Gastrocnemius medialis (tissue), 4 donors: ENCODE data around the gene SYNC. TPM values are rescaled to one million over a fixed set of nuclear protein-coding genes. Genes with fewer than 3 reads are reported as not detected.

Source experiments
- ATAC-seq, 2 donors: fragments of 150-250 bp; one replicate each; pipeline ENCODE4 v1.9.1; 2016
- DNase-seq, 2 donors: peaks; one replicate each; pipeline ENCODE4 v3.0.0-alpha.2; 2019
- H3K27ac ChIP-seq, 4 donors: fragments of 200-600 bp; sonication (generic); 1 replicate in 1 of 4; 2 replicates in 3 of 4; pipeline ENCODE4 v1.5.1; 2016 to 2018; ENCODE audit warnings: mild to moderate bottlenecking in 2 of 4, moderate library complexity in 1 of 4
- H3K27me3 ChIP-seq, 3 donors: fragments of 200-600 bp; sonication (generic) in 2 of 3; 1 replicate in 1 of 3; 2 replicates in 2 of 3; pipeline versions ENCODE4 v1.5.1 to v1.6.0; 2016 to 2019; ENCODE audit warnings: mild to moderate bottlenecking in 1 of 3, moderate library complexity in 1 of 3
- H3K36me3 ChIP-seq, 2 donors: fragments of 200-600 bp; sonication (generic) in 1 of 2; one replicate each; pipeline ENCODE4 v1.5.1; 2017 to 2018
- H3K4me1 ChIP-seq, 2 donors: fragments of 200-600 bp; sonication (generic) in 1 of 2; one replicate each; pipeline ENCODE4 v1.5.1; 2016 to 2017; ENCODE audit warnings: mild to moderate bottlenecking in 2 of 2
- H3K4me3 ChIP-seq, 4 donors: fragments of 200-600 bp; sonication (generic) in 3 of 4; 1 replicate in 1 of 4; 2 replicates in 3 of 4; pipeline ENCODE4 v1.5.1; 2016 to 2019; ENCODE audit warnings: mild to moderate bottlenecking in 2 of 4
- H3K9me3 ChIP-seq, 3 donors: fragments of 200-600 bp; sonication (generic) in 2 of 3; 1 replicate in 1 of 3; 2 replicates in 2 of 3; pipeline ENCODE4 v1.5.1; 2016 to 2019
- POLR2A ChIP-seq, 2 donors: fragments of 450-650 bp; IDR thresholded peaks; one replicate each; pipeline ENCODE4 v1.6.1; 2017; ENCODE audit warnings: antibody characterized with exemption in 2 of 2, mild to moderate bottlenecking in 2 of 2, moderate library complexity in 2 of 2
- in situ Hi-C, 4 donors: fragments of 200-750 bp; cut with MboI; loops; one replicate each; pipeline versions ENCODE4 v1.15.0 to v1.8.0; 2017; ENCODE audit warnings: low sequenced_read_pairs in 4 of 4
- intact Hi-C: fragments of 100-400 bp; cut with DNase I; formaldehyde crosslinking; loops from one replicate; pipeline ENCODE4 v1.15.1; 2023; ENCODE audit warnings: low total_unique reads
- total RNA-seq, 4 donors: library from RNA; depleted of rRNA; stranded (reverse); fragments of >200 nt; gene quantifications; one replicate each; pipeline versions ENCODE4 v1.1.0 to v1.2.3, GENCODE V29; 2016
- TF ChIP-seq, protein P1 (sequence below), 5 experiments: fragments of 450-650 bp in 3 of 5; fragments of 200-600 bp in 2 of 5; sonication (generic) in 2 of 5; IDR thresholded peaks in 4 of 5; conservative IDR thresholded peaks in 1 of 5; 1 replicate in 4 of 5; 2 replicates in 1 of 5; pipeline ENCODE4 v1.5.1; 2016 to 2019; ENCODE audit warnings: antibody characterized with exemption in 5 of 5, mild to moderate bottlenecking in 3 of 5, moderate library complexity in 3 of 5

The SYNC gene
- total RNA-seq, 4 donors from 2014 or later: 68.3 to 252 (median 158) TPM

DNA sequence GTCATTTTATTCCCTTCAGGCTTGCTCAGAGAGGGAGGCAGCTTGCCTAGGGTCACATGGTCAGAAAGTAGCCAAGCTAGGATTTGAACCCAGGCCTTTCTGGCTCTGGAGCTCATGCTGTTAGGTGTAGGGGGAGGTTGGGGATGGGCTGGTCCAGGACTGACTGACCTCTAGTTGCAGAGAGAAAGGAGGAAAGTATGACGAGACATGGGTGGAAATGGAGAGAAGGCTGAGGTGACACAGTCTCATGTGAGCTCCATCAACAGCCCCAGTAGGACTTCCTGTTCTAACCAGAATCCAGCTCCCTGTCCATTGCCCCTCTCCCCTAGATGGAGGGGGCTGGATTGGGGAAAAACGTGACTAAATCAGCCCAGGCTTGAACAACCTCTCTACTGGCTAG, 15.5 kb upstream of the SYNC start:
- Histone ChIP-seq H3K36me3 (no peaks in the 10 kb centered on the region), H3K27ac (no peak overlapping the region), H3K27me3 (no peaks in the 10 kb centered on the region), H3K4me1 (no peaks in the 10 kb centered on the region), H3K4me3 (no peak overlapping the region), H3K9me3 (no peaks in the 10 kb centered on the region)
- DNase-seq: no peak
- TF ChIP-seq, protein P1, sequence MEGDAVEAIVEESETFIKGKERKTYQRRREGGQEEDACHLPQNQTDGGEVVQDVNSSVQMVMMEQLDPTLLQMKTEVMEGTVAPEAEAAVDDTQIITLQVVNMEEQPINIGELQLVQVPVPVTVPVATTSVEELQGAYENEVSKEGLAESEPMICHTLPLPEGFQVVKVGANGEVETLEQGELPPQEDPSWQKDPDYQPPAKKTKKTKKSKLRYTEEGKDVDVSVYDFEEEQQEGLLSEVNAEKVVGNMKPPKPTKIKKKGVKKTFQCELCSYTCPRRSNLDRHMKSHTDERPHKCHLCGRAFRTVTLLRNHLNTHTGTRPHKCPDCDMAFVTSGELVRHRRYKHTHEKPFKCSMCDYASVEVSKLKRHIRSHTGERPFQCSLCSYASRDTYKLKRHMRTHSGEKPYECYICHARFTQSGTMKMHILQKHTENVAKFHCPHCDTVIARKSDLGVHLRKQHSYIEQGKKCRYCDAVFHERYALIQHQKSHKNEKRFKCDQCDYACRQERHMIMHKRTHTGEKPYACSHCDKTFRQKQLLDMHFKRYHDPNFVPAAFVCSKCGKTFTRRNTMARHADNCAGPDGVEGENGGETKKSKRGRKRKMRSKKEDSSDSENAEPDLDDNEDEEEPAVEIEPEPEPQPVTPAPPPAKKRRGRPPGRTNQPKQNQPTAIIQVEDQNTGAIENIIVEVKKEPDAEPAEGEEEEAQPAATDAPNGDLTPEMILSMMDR (IDR thresholded peaks at IDR 0.05 in 4 of 5, conservative IDR thresholded peaks at IDR 0.05 in 1 of 5): no peak
- TF ChIP-seq POLR2A (IDR thresholded peaks at IDR 0.05): no peak
- intact Hi-C loops: no loop called here
- in situ Hi-C loops: loop anchor here in 1 of 4 donors (10.0 kb wide), 1 partner anchor 57 kb away; no protein-coding TSS in a partner anchor
- ATAC-seq: no peak

DNA sequence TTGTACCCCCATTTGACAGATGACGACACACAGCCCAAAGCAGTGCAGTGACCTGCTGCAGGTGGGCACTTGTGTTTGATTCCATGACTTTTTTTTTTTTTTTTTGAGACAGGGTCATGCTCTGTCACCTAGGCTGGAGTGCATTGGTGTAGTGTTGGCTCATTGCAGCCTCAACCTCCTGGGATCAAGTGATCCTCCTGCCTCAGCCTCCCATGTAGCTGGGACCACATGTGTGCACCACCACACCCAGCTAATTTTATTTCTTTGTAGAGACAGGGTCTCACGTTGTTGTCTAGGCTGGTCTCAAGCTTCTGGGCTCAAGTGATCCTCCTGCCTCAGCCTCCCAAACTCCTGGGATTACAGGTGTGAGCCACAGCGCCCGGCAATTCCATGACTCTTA, 14.9 kb upstream of the SYNC start:
- H3K27me3 ChIP-seq: no peaks in the 10 kb centered on the region
- no peaks in the 10 kb centered on the region for H3K36me3 ChIP-seq
- intact Hi-C loops: no loop called here
- DNase-seq (no peak), ATAC-seq (no peak)
- no peak overlapping the region for H3K4me3 ChIP-seq
- no peak for TF ChIP-seq POLR2A (IDR thresholded peaks at IDR 0.05)
- TF ChIP-seq, protein P1 (IDR thresholded peaks at IDR 0.05 in 4 of 5, conservative IDR thresholded peaks at IDR 0.05 in 1 of 5): no peak
- H3K9me3 ChIP-seq: no peaks in the 10 kb centered on the region
- no peaks in the 10 kb centered on the region for H3K4me1 ChIP-seq
- H3K27ac ChIP-seq: no peak overlapping the region
- in situ Hi-C loops: loop anchor here in 1 of 4 donors (10.0 kb wide), 1 partner anchor 57 kb away; no protein-coding TSS in a partner anchor

DNA sequence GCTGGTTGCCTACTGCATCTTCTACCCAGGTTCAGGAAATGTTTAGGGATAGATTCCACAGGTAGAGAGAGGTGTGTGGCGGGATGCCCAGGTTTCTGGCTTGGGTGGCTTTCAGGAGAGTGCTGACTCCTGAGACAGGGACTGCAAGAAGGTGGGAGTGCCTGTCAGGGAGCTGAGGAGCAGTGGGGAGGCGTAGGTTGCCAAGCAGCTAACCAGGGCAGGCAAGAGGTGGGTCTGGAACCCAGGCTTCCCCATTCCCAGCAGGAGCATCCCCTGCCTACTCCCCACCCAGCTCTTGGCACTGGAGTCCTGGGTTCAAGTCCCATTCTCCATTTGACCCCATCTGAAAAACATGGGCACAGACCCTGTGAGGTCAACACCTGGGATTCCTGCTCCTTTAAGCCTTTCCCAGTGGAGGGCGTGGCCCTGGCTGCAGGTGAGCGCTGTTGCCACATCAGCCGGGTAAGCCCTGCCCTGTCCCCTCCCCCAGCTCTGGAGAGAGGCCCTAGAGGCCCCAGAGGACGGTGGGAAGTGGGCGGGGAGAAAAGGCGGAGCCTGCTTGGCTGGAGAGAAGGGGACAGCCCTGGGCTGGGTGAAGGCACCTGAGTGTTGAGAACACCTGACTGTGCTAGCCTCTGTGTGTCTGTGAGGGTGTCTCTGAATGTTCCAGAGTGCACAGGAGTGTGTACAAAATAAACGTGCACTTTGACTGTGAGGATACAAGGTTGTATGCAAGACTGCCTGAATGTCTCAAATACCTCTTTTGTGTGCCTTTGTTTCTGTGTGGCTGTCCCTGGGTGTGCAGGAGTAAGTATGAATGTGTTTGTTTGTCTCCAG, 14.0 kb upstream of the SYNC start:
- peak in 1 of 2 donors; percentile 65 for DNase-seq

DNA sequence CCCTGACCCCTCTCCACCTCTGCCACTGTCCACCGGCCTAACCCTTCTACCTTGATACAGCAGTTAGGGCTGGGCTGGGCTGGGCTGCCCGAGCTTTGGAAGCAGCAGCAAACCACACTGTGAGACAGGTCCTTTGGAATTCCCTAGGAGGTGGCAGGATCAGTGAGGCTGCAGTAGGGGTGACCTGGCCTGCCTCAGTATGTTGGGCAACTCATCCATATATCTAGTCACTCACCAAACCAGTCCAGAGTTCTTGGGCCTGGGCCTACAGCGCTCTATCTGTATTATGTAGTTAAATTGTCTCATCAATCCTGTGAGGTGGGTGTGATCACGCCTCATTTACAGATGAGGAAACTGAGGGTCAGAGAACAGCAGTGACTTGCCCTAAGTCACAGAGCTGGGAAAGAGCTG, 13.3 kb upstream of the SYNC start:
- Histone ChIP-seq H3K27me3 (no peaks in the 10 kb centered on the region), H3K4me3 (no peak overlapping the region), H3K4me1 (no peaks in the 10 kb centered on the region), H3K36me3 (no peaks in the 10 kb centered on the region), H3K27ac (no peak overlapping the region), H3K9me3 (no peaks in the 10 kb centered on the region)
- in situ Hi-C loops (loop anchor here in 1 of 4 donors (10.0 kb wide), 1 partner anchor 59 kb away; no protein-coding TSS in a partner anchor), intact Hi-C loops (no loop called here)
- TF ChIP-seq, protein P1 (IDR thresholded peaks at IDR 0.05 in 4 of 5, conservative IDR thresholded peaks at IDR 0.05 in 1 of 5): no peak
- no peak for TF ChIP-seq POLR2A (IDR thresholded peaks at IDR 0.05)
- ATAC-seq: no peak
- no peak for DNase-seq

More for the DNA sequence above, 14.0 kb upstream of the SYNC start:
- H3K27ac ChIP-seq: no peak overlapping the region
- no peaks in the 10 kb centered on the region for H3K27me3 ChIP-seq
- TF ChIP-seq, protein P1 (IDR thresholded peaks at IDR 0.05 in 4 of 5, conservative IDR thresholded peaks at IDR 0.05 in 1 of 5): no peak
- no peak for TF ChIP-seq POLR2A (IDR thresholded peaks at IDR 0.05)
- H3K4me1 ChIP-seq: no peaks in the 10 kb centered on the region
- no peak overlapping the region for H3K4me3 ChIP-seq
- no peaks in the 10 kb centered on the region for H3K9me3 ChIP-seq
- H3K36me3 ChIP-seq: no peaks in the 10 kb centered on the region
- ATAC-seq: peak in 1 of 2 donors; percentile 57
- intact Hi-C loops: no loop called here
- in situ Hi-C loops: loop anchor here in 1 of 4 donors (10.0 kb wide), 1 partner anchor 58 kb away; no protein-coding TSS in a partner anchor
